SK-N-SH (cell line): ENCODE data around the gene NETO2. TPM values are rescaled to one million over a fixed set of nuclear protein-coding genes. Genes with fewer than 3 reads are reported as not detected.

Experiments used
- CTCF ChIA-PET: fragments of 300-600, 350-600 bp; formaldehyde crosslinking; extraction: SDS; loops from one replicate; lab custom pipeline; 2021; lab: Yijun Ruan, JAX
- POLR2A ChIA-PET: fragments of 350-600 bp; sonication (Branson Sonifier 250); formaldehyde crosslinking; extraction: SDS; loops from one replicate; lab custom pipeline; 2020; ENCODE audit warnings: antibody characterized with exemption, inconsistent platforms; lab: Yijun Ruan, JAX
- DNase-seq: peaks from one replicate; pipeline ENCODE4 v3.0.0; 2012
- H2AFZ ChIP-seq: fragments of 200-600 bp; sonication (generic); 2 replicates; pipeline ENCODE4 v1.8.1; 2016; ENCODE audit warnings: antibody characterized with exemption, mild to moderate bottlenecking, low read depth
- H3F3A ChIP-seq: fragments of 200-600 bp; sonication (generic); replicated peaks from 2 replicates; pipeline ENCODE3; 2016; ENCODE audit warnings: antibody characterized with exemption, mild to moderate bottlenecking; ENCODE audit not compliant: insufficient read depth
- H3K27ac ChIP-seq, 2 experiments: fragments of 200-500 bp in 1 of 2; fragments of 200-600 bp in 1 of 2; sonication (Bioruptor generic) in 1 of 2; sonication (generic), shearing (Covaris generic) in 1 of 2; 2 replicates each; pipeline versions ENCODE4 v1.5.1 to v1.6.1; 2014 to 2016; ENCODE audit warnings: low read depth in 2 of 2, inconsistent platforms in 1 of 2, low read length in 1 of 2, mild to moderate bottlenecking in 1 of 2, mixed read lengths in 1 of 2
- H3K27me3 ChIP-seq: fragments of 200-600 bp; sonication (generic), shearing (Covaris generic); 2 replicates; pipeline ENCODE4 v1.6.1; 2016; ENCODE audit warnings: mixed run types; ENCODE audit not compliant: insufficient read depth
- H3K36me3 ChIP-seq, 2 experiments: fragments of 200-500 bp in 1 of 2; fragments of 200-600 bp in 1 of 2; sonication (Bioruptor generic) in 1 of 2; sonication (generic) in 1 of 2; replicated peaks in 1 of 2; 2 replicates each; pipeline versions ENCODE3 to v1.5.1; 2014 to 2016; ENCODE audit warnings: low read length in 1 of 2, mild to moderate bottlenecking in 1 of 2; ENCODE audit not compliant: insufficient read depth in 2 of 2, control insufficient read depth in 1 of 2
- H3K4me1 ChIP-seq, 2 experiments: fragments of 200-500 bp in 1 of 2; fragments of 200-600 bp in 1 of 2; sonication (Bioruptor generic) in 1 of 2; sonication (generic), shearing (Covaris generic) in 1 of 2; 2 replicates each; pipeline versions ENCODE4 v1.5.1 to v1.6.1; 2014 to 2016; ENCODE audit warnings: low read depth in 1 of 2, low read length in 1 of 2, mixed run types in 1 of 2; ENCODE audit not compliant: insufficient read depth in 2 of 2, control insufficient read depth in 1 of 2
- H3K4me2 ChIP-seq: fragments of 200-600 bp; sonication (generic), shearing (Covaris generic); 2 replicates; pipeline ENCODE4 v1.6.1; 2017; ENCODE audit warnings: mixed run types
- H3K4me3 ChIP-seq, 2 experiments: fragments of 200-500 bp in 1 of 2; fragments of 200-600 bp in 1 of 2; sonication (Bioruptor generic) in 1 of 2; sonication (generic), shearing (Covaris generic) in 1 of 2; 2 replicates each; pipeline versions ENCODE4 v1.5.1 to v1.8.1; 2014 to 2016; ENCODE audit warnings: low read depth in 2 of 2, inconsistent platforms in 1 of 2, low read length in 1 of 2, mild to moderate bottlenecking in 1 of 2, mixed read lengths in 1 of 2, moderate library complexity in 1 of 2
- H3K79me2 ChIP-seq: fragments of 200-600 bp; sonication (generic); 2 replicates; pipeline ENCODE4 v1.8.1; 2017; ENCODE audit warnings: mild to moderate bottlenecking; ENCODE audit not compliant: insufficient read depth
- H3K9ac ChIP-seq: fragments of 200-600 bp; sonication (generic); 2 replicates; pipeline ENCODE4 v1.6.1; 2017; ENCODE audit warnings: mixed run types
- H3K9me2 ChIP-seq: fragments of 200-600 bp; sonication (generic); 2 replicates; pipeline ENCODE4 v1.6.1; 2017; ENCODE audit warnings: mixed run types
- H3K9me3 ChIP-seq: fragments of 200-600 bp; sonication (generic); 2 replicates; pipeline ENCODE4 v1.6.1; 2017; ENCODE audit warnings: mixed run types, mild to moderate bottlenecking, moderate library complexity
- H4K20me1 ChIP-seq: fragments of 200-600 bp; sonication (generic); 2 replicates; pipeline ENCODE4 v1.6.1; 2017; ENCODE audit warnings: mild to moderate bottlenecking, mixed run types; ENCODE audit not compliant: insufficient read depth
- CTCF ChIP-seq: fragments of 200-600 bp; sonication (generic); IDR thresholded peaks from 2 replicates; pipeline ENCODE4 v1.6.1; 2017; ENCODE audit warnings: antibody characterized with exemption, mild to moderate bottlenecking, moderate library complexity
- ELF1 ChIP-seq: IDR thresholded peaks from 2 replicates; pipeline ENCODE4 v1.4.0; 2012
- FOSL2 ChIP-seq: IDR thresholded peaks from 2 replicates; pipeline ENCODE4 v1.4.0; 2012; ENCODE audit warnings: low read depth, mild to moderate bottlenecking, moderate library complexity, borderline replicate concordance
- FOXJ3 ChIP-seq: sonication (generic); formaldehyde crosslinking; IDR thresholded peaks from 2 replicates; pipeline ENCODE4 v1.5.1; 2020; ENCODE audit warnings: mild to moderate bottlenecking, missing genetic modification reagents
- FOXM1 ChIP-seq: IDR thresholded peaks from 2 replicates; pipeline ENCODE4 v1.4.0; 2012; ENCODE audit warnings: low read depth, mild to moderate bottlenecking
- NRF1 ChIP-seq: IDR thresholded peaks from 2 replicates; pipeline ENCODE4 v1.6.1; 2012; ENCODE audit warnings: low read depth, mild to moderate bottlenecking, low read length
- POLR2AphosphoS5 ChIP-seq: IDR thresholded peaks from 2 replicates; pipeline ENCODE4 v1.6.1; 2012; ENCODE audit warnings: low read depth, low read length
- RFX5 ChIP-seq: IDR thresholded peaks from 2 replicates; pipeline ENCODE4 v1.6.1; 2012; ENCODE audit warnings: mild to moderate bottlenecking, improper control_type of control experiment, low read length
- RXRA ChIP-seq: IDR thresholded peaks from 2 replicates; pipeline ENCODE4 v1.4.0; 2012; ENCODE audit warnings: low read depth, mild to moderate bottlenecking, borderline replicate concordance
- WGBS: methylation state at CpG from one replicate; pipeline ENCODE4 v1.1.6; 2017; ENCODE audit warnings: low lambda C conversion rate; 5-methylcytosine and 5-hydroxymethylcytosine counted together
- polyA plus RNA-seq, 3 experiments: library from polyadenylated mRNA; depleted of rRNA; stranded (reverse); fragments of >200 nt; gene quantifications; 2 replicates each; pipeline ENCODE4 v1.2.3, GENCODE V29; 2012
- TF ChIP-seq, protein P1 (sequence below): IDR thresholded peaks from 2 replicates; pipeline ENCODE4 v1.6.1; 2012; ENCODE audit warnings: mild to moderate bottlenecking, low read depth, low read length, moderate library complexity

Gene NETO2
- polyA plus RNA-seq, 1 of the 3 experiments (the other 2 are of a cell fraction): 48.8 TPM

- Histone ChIP-seq H3K79me2 (no peaks in the 10 kb centered on the region), H2AFZ (no peak overlapping the region), H3F3A (no peaks in the 10 kb centered on the region), H3K4me2 (no peak overlapping the region), H3K4me1 (no peaks in the 10 kb centered on the region), H3K9me2 (no peaks in the 10 kb centered on the region), H3K36me3 (no peaks in the 10 kb centered on the region), H4K20me1 (no peaks in the 10 kb centered on the region), H3K9ac (no peak overlapping the region), H3K4me3 (no peak overlapping the region), H3K27ac (no peak overlapping the region), H3K27me3 (no peaks in the 10 kb centered on the region), H3K9me3 (no peaks in the 10 kb centered on the region)
- no peak for DNase-seq
- 78% methylated on average over 11 of the region's 11 CpGs for WGBS
- CTCF ChIA-PET: no interaction called here
- POLR2A ChIA-PET: no interaction called here
- no peak for TF ChIP-seq FOXM1
- TF ChIP-seq ELF1: no peak
- TF ChIP-seq FOXJ3 (CRISPR knock-in tag): no peak
- TF ChIP-seq RXRA: no peak
- TF ChIP-seq POLR2AphosphoS5: no peak
- TF ChIP-seq, protein P1, sequence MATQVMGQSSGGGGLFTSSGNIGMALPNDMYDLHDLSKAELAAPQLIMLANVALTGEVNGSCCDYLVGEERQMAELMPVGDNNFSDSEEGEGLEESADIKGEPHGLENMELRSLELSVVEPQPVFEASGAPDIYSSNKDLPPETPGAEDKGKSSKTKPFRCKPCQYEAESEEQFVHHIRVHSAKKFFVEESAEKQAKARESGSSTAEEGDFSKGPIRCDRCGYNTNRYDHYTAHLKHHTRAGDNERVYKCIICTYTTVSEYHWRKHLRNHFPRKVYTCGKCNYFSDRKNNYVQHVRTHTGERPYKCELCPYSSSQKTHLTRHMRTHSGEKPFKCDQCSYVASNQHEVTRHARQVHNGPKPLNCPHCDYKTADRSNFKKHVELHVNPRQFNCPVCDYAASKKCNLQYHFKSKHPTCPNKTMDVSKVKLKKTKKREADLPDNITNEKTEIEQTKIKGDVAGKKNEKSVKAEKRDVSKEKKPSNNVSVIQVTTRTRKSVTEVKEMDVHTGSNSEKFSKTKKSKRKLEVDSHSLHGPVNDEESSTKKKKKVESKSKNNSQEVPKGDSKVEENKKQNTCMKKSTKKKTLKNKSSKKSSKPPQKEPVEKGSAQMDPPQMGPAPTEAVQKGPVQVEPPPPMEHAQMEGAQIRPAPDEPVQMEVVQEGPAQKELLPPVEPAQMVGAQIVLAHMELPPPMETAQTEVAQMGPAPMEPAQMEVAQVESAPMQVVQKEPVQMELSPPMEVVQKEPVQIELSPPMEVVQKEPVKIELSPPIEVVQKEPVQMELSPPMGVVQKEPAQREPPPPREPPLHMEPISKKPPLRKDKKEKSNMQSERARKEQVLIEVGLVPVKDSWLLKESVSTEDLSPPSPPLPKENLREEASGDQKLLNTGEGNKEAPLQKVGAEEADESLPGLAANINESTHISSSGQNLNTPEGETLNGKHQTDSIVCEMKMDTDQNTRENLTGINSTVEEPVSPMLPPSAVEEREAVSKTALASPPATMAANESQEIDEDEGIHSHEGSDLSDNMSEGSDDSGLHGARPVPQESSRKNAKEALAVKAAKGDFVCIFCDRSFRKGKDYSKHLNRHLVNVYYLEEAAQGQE: no peak
- no peak for TF ChIP-seq RFX5
- no peak for TF ChIP-seq NRF1
- no peak for TF ChIP-seq FOSL2
These were observed 73.7 kb downstream of the NETO2 start for GRCh38 chr16:47069841-47070584.

DNA sequence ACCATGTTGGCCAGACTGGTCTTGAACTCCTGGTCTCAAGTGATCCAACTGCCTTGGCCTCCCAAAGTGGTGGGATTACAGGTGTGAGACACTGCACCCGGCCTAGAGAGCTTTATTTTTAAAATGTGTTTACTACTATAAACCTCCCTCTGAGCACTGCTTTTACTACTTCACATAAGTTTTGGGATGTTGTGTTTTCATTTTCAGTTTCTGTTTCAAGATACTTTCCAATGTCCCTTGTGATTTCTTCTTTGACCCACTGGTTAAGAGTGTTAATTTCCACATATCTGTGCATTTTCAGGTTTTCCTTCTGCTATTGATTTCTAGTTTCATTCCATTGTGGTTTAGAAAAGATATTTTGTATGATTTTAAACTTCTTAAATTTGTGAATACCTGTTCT is 74.4 kb downstream of the NETO2 start:
- H3K4me1 ChIP-seq: no peaks in the 10 kb centered on the region
- no peaks in the 10 kb centered on the region for H4K20me1 ChIP-seq
- H3K9ac ChIP-seq: no peak overlapping the region
- no peaks in the 10 kb centered on the region for H3F3A ChIP-seq
- no peaks in the 10 kb centered on the region for H3K79me2 ChIP-seq
- no peak for DNase-seq
- no peaks in the 10 kb centered on the region for H3K36me3 ChIP-seq
- H3K27me3 ChIP-seq: no peaks in the 10 kb centered on the region
- CTCF ChIA-PET: interaction anchor here (1.0 to 1.9 kb wide), 2 partner anchors 13 to 32 kb away, joined by 3 to 6 read pairs; no protein-coding TSS in a partner anchor
- TF ChIP-seq CTCF: no peak
- 73% methylated on average over 1 of the region's 1 CpG for WGBS
- H3K9me2 ChIP-seq: no peaks in the 10 kb centered on the region
- H2AFZ ChIP-seq: no peak overlapping the region
- H3K27ac ChIP-seq: no peak overlapping the region
- no peaks in the 10 kb centered on the region for H3K9me3 ChIP-seq
- no peak overlapping the region for H3K4me3 ChIP-seq
- POLR2A ChIA-PET: no interaction called here
- no peak overlapping the region for H3K4me2 ChIP-seq
